ENCODE measurements around the gene RPH3AL. TPM values are rescaled to one million over a fixed set of nuclear protein-coding genes. Genes with fewer than 3 reads are reported as not detected.
A peak's percentile ranks its signal among the peaks of the same experiment; 100 is the strongest.

RPH3AL gene
- total RNA-seq, 1 donor from 2014 or later = 22.3 TPM

DNA sequence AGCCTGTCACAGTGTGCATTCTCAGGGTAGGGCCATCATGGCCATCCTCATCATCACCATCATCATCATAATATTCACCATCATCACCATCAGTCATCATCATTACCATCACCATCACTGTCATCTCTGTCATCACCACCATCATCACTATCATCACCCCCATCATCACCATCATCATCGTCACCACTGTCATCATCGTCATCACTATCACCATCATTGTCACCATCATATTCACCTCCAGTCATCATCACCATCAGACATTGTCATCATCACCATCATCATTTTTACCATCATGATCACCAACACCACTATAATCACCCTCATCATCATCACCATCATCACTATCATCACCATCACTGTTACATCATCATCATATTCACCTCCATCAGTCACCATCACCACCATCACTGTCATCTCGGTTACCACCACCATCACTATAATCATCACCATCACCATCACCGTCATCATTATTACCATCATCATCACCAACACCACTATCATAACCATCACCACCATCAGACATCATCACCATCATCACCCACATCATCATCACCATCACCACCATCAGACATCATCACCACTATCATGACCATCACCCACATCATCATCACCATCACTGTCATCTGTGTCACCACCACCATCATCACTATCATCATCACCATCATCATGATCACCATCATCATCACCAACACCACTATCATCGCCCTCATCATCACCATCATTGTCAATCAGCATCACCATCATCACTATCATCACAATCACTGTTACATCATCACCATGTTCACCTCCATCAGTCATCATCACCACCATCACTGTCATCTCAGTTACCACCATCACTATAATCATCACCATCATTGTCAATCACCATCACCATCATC is 8.5 kb downstream of the RPH3AL start:
- TF ChIP-seq CTCF (IDR thresholded peaks at IDR 0.05; ENCODE audit: partially characterized antibody, unreplicated experiment) = no peak
- Mint-ChIP-seq H3K4me1 (ENCODE audit: low read depth, unreplicated experiment) (peaks cover 11% of the 10 kb centered on the region), H3K36me3 (ENCODE audit: unreplicated experiment) (peaks cover 9% of the 10 kb centered on the region), H3K4me3 (ENCODE audit: unreplicated experiment) (no peak overlapping the region), H3K27ac (ENCODE audit: unreplicated experiment) (no peak overlapping the region), H3K27me3 (ENCODE audit: unreplicated experiment) (peaks cover 6% of the 10 kb centered on the region), H3K9me3 (ENCODE audit: unreplicated experiment) (peaks cover 7% of the 10 kb centered on the region)
- no peak for DNase-seq

- Mint-ChIP-seq H3K4me3 (ENCODE audit: unreplicated experiment) (no peak overlapping the region), H3K27me3 (ENCODE audit: unreplicated experiment) (peaks cover 8% of the 10 kb centered on the region), H3K27ac (ENCODE audit: unreplicated experiment) (no peak overlapping the region), H3K9me3 (ENCODE audit: unreplicated experiment) (peaks cover 7% of the 10 kb centered on the region), H3K36me3 (ENCODE audit: unreplicated experiment) (peaks cover 9% of the 10 kb centered on the region), H3K4me1 (ENCODE audit: low read depth, unreplicated experiment) (peaks cover 9% of the 10 kb centered on the region)
- TF ChIP-seq CTCF (IDR thresholded peaks at IDR 0.05; ENCODE audit: partially characterized antibody, unreplicated experiment) = no peak
- no peak for DNase-seq
These were observed 9.4 kb downstream of the RPH3AL start for GRCh38 chr17:343211-343610.

GRCh38 chr17:340074-340473 is 12.5 kb downstream of the RPH3AL start:
- Mint-ChIP-seq H3K4me3 (ENCODE audit: unreplicated experiment) (no peak overlapping the region), H3K36me3 (ENCODE audit: unreplicated experiment) (peaks cover 9% of the 10 kb centered on the region), H3K4me1 (ENCODE audit: low read depth, unreplicated experiment) (peaks cover 25% of the 10 kb centered on the region), H3K27ac (ENCODE audit: unreplicated experiment) (no peak overlapping the region), H3K27me3 (ENCODE audit: unreplicated experiment) (peaks cover 10% of the 10 kb centered on the region), H3K9me3 (ENCODE audit: unreplicated experiment) (peaks cover 8% of the 10 kb centered on the region)
- no peak for DNase-seq
- TF ChIP-seq CTCF (IDR thresholded peaks at IDR 0.05; ENCODE audit: partially characterized antibody, unreplicated experiment) = no peak

- H3K27me3 Mint-ChIP-seq (ENCODE audit: unreplicated experiment) = peaks cover 10% of the 10 kb centered on the region
- H3K36me3 Mint-ChIP-seq (ENCODE audit: unreplicated experiment) = peaks cover 7% of the 10 kb centered on the region
- no peak for DNase-seq
- H3K4me1 Mint-ChIP-seq (ENCODE audit: low read depth, unreplicated experiment) = peaks cover 25% of the 10 kb centered on the region
- peak overlapping the region; percentile 20 for H3K27ac Mint-ChIP-seq (ENCODE audit: unreplicated experiment)
- TF ChIP-seq CTCF (IDR thresholded peaks at IDR 0.05; ENCODE audit: partially characterized antibody, unreplicated experiment) = no peak
- no peak overlapping the region for H3K4me3 Mint-ChIP-seq (ENCODE audit: unreplicated experiment)
- H3K9me3 Mint-ChIP-seq (ENCODE audit: unreplicated experiment) = peaks cover 8% of the 10 kb centered on the region
These were observed 13.2 kb downstream of the RPH3AL start for GRCh38 chr17:339193-340061.
